Right ventricle myocardium superior (tissue), 1 donor: ENCODE data around the gene KLHL17. TPM values are rescaled to one million over a fixed set of nuclear protein-coding genes. Genes with fewer than 3 reads are reported as not detected.

ENCODE experiments used
- ATAC-seq: fragments of 200-7000 bp; cut with Tn5 transposase; one replicate; pipeline ENCODE4 v1.9.1; 2020; ENCODE audit warnings: mild to moderate bottlenecking; ENCODE audit not compliant: poor library complexity
- DNase-seq: peaks from one replicate; pipeline ENCODE4 v3.0.0-alpha.2; 2020
- intact Hi-C: fragments of 100-400 bp; cut with DNase I; formaldehyde crosslinking; loops from one replicate; pipeline ENCODE4 v1.11.2; 2022
- long read RNA-seq: library from polyadenylated mRNA; unstranded; transcript quantifications from one replicate; pipeline ENCODE4 v2.0.0, GENCODE V29; 2021
- total RNA-seq: library from RNA; stranded (reverse); fragmentation: NEBNext Ultra II Directional; extraction: Animal tissue kit (Norgen Biotek cat#: 25700); gene quantifications from one replicate; pipeline ENCODE4 v1.2.1, GENCODE V29; 2021
- donor health status: DM: no; HTN: yes; CAD: no; lungs with severe emphysema.

Gene KLHL17
- total RNA-seq: 5.6 TPM
- long read RNA-seq, partial matches to known transcripts: 3 of 20 reads
- long read RNA-seq, other reads (novel, unspliced or antisense): 14 of 20 reads

DNA sequence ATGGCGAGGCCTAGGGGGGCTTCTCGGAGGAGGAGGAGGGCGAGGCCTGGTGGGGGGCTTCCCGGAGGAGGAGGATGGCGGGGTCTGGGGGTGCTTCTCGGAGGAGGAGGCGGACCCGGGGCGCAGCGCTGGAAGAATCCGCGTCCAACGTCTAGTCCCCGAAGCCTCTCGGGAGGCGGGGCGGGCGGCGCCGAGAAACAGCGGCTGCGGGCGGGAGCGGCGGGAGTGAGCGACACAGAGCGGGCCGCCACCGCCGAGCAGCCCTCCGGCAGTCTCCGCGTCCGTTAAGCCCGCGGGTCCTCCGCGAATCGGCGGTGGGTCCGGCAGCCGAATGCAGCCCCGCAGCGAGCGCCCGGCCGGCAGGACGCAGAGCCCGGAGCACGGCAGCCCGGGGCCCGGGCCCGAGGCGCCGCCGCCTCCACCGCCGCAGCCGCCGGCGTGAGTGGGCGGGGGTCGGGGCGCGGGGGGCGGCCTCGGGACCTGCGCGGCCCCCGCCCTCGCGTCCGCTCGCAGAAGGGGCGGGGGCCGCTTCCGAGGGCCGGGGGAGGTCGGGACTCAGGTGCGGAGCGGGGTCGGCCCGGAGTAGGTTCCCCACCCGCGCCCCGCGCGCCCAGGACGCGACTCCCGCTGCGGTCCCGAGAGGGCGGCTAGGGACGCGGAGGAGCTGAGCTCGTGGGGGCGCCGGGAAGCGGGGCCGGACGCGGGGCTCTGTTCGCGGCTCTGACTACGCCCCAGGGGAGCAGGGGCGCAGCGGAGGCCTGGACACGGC, at the start of gene KLHL17:
Gene KLHL17 (plus strand): TSS at position 222 of the 769 bp plus-strand sequence. CDS start 110 bp downstream, at position 332.
- DNase-seq: peak; percentile 89

DNA sequence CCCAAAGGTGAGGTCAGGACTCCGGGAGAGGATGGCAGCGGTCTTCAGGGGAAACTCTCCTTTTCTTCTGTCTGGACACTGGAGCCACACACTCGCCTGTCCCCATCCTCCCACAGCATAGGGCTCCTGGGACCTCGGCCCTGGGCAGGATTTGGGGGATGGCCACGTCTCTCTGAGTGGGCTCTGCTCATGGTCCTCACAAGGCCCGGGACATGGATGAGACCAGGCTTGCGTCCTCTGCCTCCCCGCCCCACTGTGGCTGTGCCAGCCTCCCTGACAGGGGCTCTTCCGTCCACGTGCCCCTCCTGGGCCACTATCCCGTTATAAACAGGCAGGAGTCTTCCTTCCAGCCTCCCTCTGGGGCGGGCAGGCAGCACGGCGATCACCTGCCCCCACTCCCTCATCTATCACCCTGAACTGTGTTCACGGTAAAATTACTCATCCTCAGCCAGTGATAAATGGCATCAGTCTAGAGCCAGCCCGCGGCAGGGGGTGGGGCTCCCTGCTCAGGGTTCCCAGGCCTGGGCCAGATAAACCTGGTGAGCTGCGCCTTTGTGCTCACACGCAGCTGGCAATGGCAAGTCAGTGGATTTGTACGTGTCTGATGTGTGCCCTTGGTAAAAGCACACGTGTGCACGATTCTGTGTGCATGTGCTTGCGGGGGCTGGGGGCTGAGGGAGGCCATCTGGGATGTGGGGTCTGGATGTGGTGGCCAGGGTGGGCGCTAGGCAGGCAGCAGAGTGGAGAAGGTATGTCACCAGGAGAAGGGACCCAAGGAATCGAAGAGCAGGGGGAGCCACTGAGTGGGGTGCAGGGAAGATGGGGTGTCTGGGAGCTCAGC, 49.3 kb upstream of the KLHL17 start:
- DNase-seq (peak; percentile 33), ATAC-seq (no peak)

More for the DNA sequence above, at the start of gene KLHL17:
- peak; percentile 75 for ATAC-seq
- intact Hi-C loops: no loop called here

DNA sequence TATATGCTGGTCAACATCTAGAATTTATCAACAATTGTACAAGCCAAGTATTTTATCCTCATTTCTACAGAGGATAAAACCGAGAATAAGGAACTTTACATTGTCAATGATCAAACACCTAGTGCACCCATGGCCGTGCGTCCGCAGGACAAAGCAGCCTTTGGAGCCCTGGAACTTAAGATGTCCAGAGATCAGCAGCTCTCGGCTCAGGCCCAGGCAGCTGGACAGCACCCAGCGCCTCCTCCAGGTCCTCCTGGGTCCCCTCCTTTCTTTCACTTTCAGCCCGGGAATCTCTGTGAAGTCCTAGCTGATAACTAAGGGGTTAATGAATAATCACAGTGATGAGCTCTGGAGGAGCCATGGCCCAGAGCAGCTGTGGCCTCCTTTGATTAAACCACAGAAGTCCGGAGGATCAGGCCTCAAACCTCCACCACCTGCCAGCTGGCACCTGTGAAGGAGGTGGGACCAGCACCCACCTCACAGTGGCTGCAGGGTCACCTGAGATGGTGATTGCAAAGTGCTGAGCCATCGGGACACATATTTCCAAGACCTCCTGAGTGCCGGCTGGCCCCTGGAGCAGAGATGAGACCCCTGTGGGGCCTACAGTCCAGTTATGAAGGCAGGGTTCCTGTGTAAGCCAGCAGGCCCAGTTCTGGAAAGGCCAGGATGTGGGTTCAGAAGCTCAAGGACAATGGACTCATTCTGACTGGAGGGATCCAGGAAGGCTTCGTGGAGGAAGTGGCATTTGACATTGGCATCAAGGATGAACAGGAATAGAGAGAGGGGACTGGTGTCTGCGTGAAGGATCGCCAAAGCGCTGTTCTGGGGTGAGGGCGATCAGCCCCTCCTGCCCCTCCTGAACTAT, 48.3 kb upstream of the KLHL17 start:
- DNase-seq (no peak), ATAC-seq (no peak)
- intact Hi-C loops: no loop called here

More for the DNA sequence above, 49.3 kb upstream of the KLHL17 start:
- intact Hi-C loops: no loop called here

DNA sequence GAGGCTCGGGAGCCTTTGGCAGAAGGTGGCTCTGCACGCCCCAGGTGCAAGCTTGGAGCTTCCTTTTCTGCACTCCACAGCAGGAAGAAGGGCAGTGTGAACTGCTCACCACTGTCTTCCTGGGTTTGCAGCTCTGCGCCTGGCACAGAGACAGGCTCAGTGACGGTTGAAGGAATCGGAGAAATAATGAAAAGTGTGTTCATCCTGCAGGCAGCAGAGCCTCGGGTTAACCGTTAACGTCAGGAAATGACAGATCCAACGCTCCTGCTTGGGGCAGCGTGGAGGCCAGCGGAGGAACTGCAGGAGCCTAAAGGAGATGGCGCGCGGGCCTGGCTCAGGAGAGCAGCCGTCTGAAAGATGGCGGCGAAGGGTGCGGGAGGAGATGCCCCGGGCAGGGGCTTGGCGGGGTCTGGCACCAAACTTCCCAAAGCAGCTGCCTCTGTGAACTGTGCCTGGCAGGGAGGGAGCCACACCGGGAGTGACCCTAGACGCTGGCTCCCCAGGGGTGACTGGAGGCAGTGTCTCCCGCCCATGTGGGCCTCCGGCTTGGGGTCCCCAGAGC, 47.6 kb upstream of the KLHL17 start:
- ATAC-seq: no peak
- DNase-seq: peak; percentile 37
- intact Hi-C loops: no loop called here

DNA sequence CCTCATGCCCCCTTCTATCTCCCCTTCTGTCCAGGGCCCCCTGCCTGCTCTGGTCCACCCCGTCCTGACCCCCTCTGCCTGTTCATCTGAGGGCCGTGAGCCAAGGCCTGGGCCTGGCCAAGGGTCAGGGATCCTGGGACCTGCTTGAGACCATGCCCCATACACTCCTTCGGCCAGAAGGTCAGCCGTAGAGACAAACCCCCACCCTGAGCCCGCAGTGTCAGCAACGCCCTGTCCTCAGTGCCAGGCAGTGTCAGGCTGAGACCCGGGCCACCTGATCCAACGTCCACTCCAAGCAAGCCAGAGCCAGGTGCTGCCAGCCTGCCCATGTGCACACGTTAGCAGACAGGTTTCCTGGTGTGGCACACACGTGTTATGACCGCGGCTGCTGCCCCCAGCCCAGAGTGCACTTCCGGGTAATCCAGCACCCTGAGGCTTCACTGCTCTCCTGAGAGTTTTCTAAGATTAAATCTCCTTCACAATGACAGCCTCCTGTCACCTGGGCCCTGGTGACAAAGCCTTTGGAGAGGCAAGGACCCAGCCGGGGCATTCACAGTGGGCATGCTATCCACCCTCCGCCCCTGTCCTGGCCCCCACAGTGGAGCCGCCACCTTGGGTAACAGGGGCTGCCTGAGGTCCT, 46.8 kb upstream of the KLHL17 start:
- no peak for ATAC-seq
- peak; percentile 19 for DNase-seq
- intact Hi-C loops: no loop called here

- DNase-seq (peak; percentile 24), ATAC-seq (no peak)
- intact Hi-C loops: no loop called here
These were observed 46.1 kb upstream of the KLHL17 start for GRCh38 chr1:914131-914890.

- DNase-seq (peak; percentile 24), ATAC-seq (no peak)
- intact Hi-C loops: no loop called here
These were observed 45.5 kb upstream of the KLHL17 start for GRCh38 chr1:914891-915280.

DNA sequence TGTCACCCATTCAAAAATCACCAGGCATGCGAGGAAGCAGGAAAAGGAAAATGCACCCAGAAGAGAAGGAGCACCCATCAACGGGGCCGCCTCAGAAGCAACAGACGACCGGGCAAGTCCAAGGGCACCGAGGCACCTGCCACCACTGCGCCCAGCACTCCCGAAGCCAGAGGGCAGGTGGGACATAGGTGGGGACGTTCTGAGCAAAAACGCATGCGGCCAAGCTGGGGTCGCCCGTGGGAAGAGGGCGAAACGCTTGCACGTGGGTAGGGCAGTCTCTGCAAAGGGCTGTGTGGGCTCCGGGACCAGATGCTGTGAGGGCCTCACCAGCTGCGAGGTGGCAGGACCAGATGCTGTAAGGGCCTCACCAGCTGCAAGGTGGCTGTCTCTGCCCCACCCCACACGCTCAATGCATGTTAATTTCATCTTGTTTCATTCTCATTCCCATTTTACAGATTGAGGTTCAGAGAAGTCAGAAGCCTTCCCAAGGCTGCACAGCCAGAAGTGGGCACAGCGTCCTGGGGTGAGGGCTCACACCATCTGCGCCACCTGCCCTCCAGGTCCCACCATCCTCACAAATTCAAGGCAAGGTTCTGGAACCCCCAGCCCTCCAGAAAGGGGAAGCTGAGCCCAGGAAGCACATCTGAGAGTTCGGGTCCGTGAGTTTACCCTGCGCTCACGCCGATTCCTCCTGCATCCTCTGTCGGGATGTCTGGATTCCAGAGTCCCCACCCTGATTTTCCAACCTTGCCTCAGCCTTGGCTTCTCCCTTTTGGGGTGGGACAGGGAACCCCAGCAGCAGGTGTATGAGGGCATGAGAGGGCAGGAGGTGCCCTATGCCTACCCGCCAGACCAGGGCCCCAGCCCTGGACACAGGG, 44.9 kb upstream of the KLHL17 start:
- intact Hi-C loops: no loop called here
- DNase-seq (peak; percentile 33), ATAC-seq (no peak)

- intact Hi-C loops: no loop called here
- DNase-seq (peak; percentile 38), ATAC-seq (peak; percentile 12)
These were observed 44.0 kb upstream of the KLHL17 start for GRCh38 chr1:916173-917075.

DNA sequence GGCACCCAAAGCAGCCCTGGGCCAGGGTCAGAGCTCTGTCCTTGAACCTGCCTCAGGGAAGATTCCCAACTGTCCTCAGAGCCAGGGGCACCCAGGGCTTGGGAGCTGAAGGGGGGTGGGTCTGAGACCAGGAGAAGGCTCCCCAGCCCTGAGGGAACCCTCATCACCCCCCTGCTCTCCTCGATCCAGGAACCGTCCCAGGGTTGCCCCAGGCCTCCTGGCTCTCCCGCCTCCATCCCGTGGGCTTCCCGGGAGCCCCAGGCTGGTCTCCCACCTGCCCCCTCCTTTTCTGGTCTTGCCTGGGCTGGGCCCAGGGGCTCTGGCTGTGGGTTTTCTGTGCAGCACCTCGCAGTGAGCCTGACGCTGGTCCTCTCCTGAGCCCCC, 43.3 kb upstream of the KLHL17 start:
- intact Hi-C loops: no loop called here
- ATAC-seq: no peak
- peak; percentile 13 for DNase-seq

- intact Hi-C loops: no loop called here
- ATAC-seq: no peak
- peak; percentile 19 for DNase-seq
These were observed 42.8 kb upstream of the KLHL17 start for GRCh38 chr1:917466-918091.

- ATAC-seq (no peak), DNase-seq (peak; percentile 36)
- intact Hi-C loops: no loop called here
These were observed 42.0 kb upstream of the KLHL17 start for GRCh38 chr1:918353-918752.

- ATAC-seq: no peak
- intact Hi-C loops: no loop called here
- peak; percentile 16 for DNase-seq
These were observed 41.5 kb upstream of the KLHL17 start for GRCh38 chr1:918843-919242.

DNA sequence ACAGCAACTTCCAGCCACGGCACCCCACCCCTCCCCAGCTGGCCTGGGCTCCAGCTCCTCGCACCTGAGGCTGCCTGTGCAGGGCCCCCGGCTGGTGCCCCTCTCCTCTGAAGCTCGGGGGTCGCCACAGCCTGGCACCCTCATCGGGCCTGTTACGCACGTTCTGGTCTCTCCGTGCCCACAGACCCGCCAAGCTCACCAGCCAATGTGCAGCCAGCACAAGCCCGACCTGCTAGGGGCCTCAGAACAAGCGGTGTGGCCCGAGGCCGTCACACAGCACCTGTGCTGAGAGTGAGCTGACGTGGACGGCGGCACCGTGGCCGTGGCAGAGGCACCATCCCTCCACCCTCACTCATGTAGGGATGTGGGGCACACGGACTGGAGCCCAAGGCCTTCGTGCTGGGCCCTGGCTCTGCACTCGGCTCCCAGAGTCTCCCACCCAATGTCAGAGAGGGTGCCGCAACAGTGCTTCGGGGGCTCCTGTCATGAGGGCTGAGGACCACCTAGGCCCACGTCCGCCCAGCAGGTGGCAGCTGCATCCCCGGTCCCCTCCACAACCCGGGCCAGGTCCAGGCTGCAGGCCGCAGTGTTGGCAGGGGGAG, 41.0 kb upstream of the KLHL17 start:
- DNase-seq (peak; percentile 37), ATAC-seq (no peak)
- intact Hi-C loops: no loop called here

GRCh38 chr1:920010-920409, 40.4 kb upstream of the KLHL17 start:
- no peak for ATAC-seq
- intact Hi-C loops: no loop called here
- DNase-seq: peak; percentile 47
